Fibroblast of upper back skin (primary cell): ENCODE results near the gene CASP6.

Experiments used
- DNase-seq: peaks from one replicate; pipeline ENCODE4 v3.0.0-alpha.2; 2013

CASP6 gene

DNA sequence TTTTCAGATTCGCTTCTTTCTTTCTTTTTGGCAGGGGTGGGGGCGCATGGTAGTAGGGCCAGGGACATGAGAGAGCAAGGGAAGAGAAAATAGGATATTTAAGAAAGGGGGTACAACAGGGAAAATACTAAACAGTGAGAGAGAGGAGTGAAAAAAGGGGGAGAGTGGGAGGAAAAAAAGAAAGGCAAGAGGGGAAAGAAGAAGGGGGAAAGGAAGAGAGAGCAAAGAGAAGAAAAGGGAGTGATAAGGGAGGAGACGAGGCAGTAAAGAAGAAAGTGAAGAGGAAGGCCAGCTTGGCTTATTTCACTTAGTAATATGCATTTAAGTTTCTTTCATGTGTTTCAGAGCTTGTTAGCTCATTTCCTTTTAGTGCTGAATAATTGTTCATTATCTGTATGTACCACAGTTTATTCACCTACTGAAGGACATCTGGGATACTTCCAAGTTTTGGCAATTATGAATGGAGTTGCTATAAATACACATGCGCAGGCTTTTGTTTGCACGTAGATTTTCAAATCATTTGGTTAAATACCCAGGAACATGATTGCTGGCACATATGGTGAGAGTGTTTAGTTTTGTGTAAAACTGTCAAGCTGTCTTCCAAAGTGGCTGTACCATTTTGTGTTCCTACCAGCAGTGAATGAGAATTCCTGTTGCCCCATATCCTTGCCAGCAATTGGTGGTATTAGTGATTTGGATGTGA is 37.3 kb downstream of the CASP6 start:
- no peak for DNase-seq

- DNase-seq, result no peak
Measured at GRCh38 chr4:109662771-109663170, 40.5 kb downstream of the CASP6 start.

DNA sequence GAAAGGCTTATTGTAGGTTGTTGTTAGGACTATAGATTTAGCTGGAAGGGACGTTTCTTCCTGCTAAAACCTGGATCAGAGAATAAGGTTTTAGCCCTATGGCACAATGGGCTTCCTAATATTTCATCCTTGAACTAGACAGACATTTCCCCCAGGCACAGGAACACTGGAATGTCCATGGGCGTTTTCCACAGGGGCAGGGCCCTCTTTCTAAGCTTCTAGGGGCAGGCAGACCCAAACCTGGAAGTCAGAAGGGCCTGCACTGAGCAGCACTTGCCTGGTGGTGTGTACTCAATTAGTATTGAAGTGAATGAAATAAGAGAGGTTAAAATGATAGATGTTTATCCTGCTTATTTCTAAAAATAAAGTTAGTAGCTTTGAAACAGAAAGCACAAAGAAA is 41.1 kb downstream of the CASP6 start:
- no peak for DNase-seq

DNA sequence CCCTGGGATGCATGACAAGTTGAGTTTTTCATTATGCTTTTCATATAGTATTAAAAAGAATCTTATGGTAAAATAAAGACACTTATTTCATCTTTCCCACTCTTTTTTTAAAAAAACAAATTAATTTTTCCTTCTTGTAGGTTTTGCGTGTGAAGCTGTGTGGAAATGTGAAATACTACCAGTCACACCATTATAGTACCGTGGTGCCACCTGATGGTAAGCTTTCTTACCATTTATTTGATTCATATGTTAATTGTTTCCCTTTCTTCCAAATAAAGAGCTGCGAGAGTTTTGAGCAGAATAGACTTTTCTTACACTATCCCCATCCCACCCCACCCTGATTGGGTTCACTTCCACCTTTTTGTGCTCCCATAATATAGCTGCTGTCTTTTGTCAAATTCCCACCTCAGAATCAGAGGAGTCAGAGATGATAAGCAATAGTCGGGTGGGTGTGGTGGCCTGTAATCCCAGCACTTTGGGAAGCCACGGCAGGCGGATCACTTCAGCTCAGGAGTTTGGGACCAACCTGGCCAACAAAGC is 44.3 kb downstream of the CASP6 start:
- no peak for DNase-seq

GRCh38 chr4:109657854-109658418 is 45.3 kb downstream of the CASP6 start:
- DNase-seq, result no peak

DNA sequence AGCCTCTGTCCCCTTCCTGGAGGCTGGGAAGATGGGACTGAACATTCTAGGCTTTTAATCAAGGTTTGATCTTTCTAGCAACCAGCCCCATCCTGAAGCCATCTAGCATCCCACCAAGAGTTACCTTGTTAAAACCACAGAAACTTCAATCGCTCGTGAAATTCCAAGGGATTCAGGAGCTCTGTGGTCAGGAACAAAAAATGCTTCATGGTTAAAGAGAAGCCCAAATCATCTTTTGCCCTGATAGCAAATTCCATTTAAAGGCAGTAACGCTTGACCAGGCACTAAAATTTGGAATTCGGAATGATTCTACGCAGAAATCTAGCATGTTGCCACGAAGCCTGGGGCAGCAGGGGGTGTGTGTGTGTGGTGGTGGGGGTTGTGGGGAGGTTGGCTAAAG is 47.8 kb downstream of the CASP6 start:
- DNase-seq, result no peak

DNA sequence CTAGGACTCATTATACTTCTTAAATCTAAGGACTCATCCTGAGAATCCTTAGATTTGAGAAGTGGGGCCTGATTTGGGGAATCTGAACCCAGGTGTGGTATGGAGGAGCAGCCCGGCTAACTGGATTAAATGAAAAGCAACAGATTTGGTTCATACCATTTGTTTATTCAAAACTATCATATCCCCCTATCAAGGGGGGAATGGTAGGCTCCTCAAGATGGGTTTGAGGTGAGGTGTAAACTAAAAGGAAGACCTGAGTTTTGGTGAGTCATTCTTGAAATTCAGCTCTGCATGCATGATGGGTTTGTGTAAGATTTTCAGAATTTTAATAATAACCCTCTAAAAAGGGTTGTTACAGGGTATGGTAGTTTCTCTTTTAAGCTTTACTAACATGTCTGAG is 53.4 kb downstream of the CASP6 start:
- DNase-seq, result no peak

DNA sequence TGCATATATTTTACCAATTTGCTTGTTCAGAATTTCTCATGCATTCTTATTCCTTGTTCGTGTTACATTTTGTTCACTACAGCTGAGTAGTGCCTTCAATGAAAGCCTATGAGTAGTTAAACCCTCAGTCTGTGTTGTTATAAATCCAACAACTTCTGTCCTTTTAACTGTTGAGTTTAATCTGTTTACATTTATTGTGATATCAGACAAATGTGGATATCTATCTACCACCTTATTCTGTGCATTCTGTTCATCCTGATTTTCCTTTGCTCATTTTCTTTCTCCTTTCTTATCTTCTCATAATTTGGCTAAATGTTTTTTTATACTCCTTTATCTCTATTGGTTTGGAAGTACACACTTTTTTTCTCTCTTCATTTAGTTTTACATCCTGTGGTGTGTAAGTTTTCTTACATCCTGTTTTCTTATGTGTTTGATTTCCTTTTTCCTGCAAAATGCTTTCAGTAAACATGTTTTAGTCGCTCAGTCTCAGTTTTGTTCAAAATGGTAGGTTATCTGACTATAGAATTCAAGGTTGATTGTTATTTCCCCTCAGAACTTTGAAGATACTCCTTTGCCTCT is 54.2 kb downstream of the CASP6 start:
- no peak for DNase-seq

DNA sequence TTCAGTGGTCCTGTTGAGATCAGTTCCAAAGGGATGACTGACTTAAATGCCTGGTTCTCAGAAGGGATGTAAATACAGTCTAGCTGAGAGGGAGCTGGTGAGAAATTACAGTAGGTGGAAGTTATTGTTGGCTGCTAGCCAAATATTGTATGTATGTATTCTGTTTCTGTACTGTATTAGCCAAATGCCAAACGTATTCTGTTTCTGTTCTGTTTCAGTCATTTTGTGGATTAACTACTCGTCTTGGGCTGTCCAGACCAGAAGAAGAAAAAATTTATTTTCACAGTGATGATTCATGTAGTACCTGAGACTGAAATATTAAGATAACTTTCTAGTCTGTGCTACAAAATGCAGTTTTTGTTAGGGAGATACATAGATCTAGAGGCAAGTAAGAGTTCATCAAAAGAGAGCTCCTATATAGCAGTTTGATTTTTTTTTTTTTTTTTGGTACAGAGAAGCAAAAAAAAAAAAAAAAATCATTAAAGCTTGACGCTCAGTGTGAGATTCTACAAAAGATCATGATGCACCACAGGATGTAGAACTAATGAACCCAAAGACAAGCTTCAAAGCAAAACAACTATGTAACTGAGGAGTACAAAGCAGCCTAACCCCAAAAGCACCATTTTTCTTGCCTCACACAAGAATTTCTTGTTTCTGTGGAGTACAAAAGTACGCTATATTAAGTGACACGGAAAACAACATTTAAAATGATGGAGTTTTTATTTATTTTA is 54.8 kb downstream of the CASP6 start:
- no peak for DNase-seq

- no peak for DNase-seq
Measured at GRCh38 chr4:109645874-109646710, 57.2 kb downstream of the CASP6 start.

GRCh38 chr4:109640644-109641043 is 62.6 kb downstream of the CASP6 start:
- no peak for DNase-seq
